ENCODE data around the gene RRP9.
"Not testable (repeated sequence)": the region's sequence is repeated elsewhere in the genome, so short reads cannot be mapped to it uniquely, and the experiment has no call there.

Gene RRP9

GRCh38 chr3:51941798-51942602 lies at the start of gene RRP9, which contains the start of gene PARP3:
TSS of gene RRP9 (minus strand) at chr3:51941904. CDS start at chr3:51941867, 37 bp downstream.
TSS of gene PARP3 (plus strand) at chr3:51942363. CDS start at chr3:51943356, 993 bp downstream.
- peak; percentile 81 for DNase-seq

- not testable (repeated sequence) for DNase-seq
Measured at GRCh38 chr3:51990501-51990971, 48.8 kb upstream of the RRP9 start.

DNA sequence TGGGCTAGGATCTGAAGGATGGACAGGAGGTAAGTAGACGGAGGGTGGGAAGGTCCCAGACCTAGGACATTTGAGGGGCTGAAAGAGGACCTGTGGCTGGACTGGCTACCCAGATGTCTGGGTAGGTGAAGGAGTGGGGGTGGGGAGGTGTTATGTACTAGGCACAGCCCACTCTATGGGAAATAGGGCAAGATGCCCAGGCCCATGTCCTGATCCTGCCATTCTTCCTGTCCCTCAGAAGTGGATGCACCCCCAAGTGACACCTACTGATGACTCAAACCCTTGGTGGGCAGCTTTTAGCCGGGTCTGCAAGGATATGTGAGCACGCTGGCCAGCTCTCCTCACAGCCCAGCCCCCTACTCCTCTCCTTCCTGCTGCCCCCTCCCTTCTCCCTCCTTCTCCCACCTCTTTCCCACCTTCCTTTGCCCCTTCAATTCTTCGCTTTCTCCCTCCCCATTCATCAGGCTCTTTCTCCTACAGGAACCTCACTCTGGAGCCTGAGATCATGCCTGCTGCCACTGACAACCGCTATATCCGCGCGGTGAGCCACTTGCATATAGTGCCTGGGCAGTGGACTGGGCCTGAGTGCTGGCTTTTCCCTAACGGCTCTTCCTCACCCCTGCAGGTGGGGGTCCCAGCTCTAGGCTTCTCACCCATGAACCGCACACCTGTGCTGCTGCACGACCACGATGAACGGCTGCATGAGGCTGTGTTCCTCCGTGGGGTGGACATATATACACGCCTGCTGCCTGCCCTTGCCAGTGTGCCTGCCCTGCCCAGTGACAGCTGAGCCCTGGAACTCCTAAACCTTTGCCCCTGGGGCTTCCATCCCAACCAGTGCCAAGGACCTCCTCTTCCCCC lies 46.8 kb upstream of the RRP9 start:
- no peak for DNase-seq

DNA sequence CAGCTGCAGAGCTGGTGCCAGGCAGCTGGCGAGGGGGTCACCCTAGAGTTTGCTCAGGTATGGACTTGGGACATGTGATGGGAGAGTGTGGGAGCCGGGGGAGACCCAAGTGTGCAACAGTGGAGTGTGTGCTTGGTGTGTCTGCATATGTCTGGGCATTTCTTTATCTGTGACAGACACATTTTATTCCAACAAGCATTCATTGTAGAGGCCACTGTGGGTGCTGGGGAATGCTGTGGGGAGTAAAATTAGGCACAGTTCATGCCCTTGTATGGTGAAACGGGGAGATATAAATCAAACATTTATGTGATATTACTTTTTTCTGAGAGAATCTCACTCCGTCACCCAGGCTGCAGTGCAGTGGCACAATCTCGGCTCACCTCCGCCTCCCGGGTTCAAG lies 45.9 kb upstream of the RRP9 start:
- DNase-seq, result no peak

DNA sequence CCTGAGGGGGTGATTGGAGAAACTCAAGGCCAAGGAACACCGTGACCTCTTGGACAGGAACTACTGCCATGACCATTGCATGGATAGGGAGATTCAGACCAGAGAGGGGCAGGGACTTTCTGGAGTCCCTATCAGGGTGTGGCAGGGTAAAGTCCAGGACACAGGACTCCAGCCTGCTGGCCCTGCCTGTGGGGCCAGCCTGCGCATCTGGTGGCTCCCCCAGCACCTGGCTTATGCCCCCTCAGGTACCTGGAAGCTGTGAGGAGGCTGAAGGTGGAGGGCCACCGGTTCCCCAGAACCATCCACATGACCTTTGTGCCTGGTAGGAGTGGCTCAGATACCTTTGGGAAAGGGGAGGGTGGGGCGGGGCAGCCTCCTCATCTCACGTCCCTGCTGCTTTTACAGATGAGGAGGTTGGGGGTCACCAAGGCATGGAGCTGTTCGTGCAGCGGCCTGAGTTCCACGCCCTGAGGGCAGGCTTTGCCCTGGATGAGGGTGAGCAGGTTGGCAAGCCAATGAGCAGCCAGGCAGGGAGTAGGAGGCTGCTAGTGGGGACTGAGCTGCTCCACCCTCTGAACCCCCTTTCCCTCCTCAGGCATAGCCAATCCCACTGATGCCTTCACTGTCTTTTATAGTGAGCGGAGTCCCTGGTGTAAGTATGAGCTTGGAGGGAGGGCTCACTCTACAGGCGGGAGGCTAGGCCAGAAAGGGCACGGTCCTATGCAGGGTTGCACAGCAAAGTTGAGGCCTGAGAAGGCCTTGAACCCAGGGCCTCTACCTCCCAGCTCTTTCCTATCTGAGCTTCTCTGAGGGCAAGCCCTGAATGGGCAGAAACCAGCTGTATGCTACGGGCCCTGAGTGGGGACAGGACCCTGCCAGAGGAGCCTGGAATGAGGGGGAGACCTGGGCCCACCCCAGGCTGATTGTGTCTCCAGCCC lies 44.6 kb upstream of the RRP9 start:
- no peak for DNase-seq

GRCh38 chr3:51985063-51985462 lies 43.4 kb upstream of the RRP9 start:
- DNase-seq, result no peak

GRCh38 chr3:51984269-51984647 lies 42.6 kb upstream of the RRP9 start:
- no peak for DNase-seq

DNA sequence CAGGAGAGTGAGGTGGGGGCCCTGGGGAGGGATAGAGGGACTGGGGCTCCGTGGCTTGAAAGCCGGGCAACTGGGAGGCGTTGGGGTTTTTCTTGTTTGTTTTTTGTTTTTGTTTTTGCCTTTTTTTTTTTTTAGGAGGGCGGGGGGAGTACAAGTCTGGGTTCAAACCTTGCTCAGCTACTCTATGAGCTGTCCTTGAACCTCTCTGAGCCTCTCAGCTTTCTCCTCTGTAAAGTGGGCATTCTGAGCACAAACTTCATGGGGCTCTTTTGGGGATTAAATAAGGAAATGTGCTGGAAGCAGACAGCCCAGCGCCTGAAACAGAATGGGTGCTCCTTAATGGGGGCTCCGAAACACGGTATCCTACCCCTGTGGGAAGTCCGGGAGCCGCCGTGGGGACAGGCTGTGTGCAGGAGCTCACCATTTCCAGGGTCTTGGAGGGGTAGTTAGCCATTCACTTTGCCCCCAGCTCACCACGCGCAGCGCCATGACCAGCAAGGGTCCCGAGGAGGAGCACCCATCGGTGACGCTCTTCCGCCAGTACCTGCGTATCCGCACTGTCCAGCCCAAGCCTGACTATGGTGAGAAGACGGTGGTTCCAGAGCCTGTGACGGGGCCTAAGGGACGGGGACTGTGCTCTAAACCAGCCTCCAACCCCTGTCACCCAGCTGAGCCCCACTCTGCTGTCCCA lies 42.0 kb upstream of the RRP9 start:
- DNase-seq, result no peak

GRCh38 chr3:51982838-51983577 lies 41.3 kb upstream of the RRP9 start, which contains the start of gene ACY1:
TSS of gene ACY1 (plus strand) at chr3:51983535. CDS start at chr3:51984065, 530 bp downstream.
- DNase-seq, result no peak

GRCh38 chr3:51982352-51982837 lies 40.7 kb upstream of the RRP9 start:
- no peak for DNase-seq

DNA sequence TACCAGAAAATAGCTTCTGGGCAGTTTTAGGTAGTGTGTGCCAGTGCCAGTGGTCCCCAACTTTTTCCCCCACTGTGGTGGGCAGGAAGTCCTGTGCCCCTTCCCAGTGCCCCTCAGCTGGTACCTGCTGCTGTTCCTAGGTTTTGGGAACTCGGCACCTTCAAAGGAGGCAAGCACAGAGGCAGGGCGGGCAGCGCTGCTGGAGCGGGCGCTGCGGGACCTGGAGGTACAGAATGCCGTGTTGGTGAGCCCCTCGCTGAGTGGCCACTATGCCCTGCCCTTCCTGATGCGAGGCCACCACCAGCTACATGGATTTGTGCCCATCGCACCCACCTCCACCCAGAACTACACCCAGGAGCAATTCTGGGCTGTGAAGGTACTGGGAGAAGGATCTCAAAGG lies 38.5 kb upstream of the RRP9 start:
- DNase-seq, result no peak

DNA sequence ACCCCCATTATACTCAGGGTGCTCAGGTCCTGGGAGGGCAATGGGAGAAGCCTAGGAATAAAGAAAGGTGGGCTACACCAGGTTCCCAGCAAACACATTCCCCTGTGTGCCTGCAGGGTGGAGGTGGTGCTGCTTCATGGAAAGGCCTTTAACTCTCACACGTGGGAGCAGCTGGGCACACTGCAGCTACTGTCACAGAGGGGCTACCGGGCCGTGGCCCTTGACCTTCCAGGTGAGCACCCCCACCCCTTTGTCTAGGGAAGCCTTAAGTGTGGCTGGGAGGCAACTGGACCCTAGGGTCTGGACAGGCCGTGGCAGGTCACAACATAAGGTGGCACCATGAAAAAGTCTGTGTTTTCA lies 36.4 kb upstream of the RRP9 start:
- no peak for DNase-seq

- no peak for DNase-seq
Measured at GRCh38 chr3:51977446-51978142, 35.9 kb upstream of the RRP9 start.

DNA sequence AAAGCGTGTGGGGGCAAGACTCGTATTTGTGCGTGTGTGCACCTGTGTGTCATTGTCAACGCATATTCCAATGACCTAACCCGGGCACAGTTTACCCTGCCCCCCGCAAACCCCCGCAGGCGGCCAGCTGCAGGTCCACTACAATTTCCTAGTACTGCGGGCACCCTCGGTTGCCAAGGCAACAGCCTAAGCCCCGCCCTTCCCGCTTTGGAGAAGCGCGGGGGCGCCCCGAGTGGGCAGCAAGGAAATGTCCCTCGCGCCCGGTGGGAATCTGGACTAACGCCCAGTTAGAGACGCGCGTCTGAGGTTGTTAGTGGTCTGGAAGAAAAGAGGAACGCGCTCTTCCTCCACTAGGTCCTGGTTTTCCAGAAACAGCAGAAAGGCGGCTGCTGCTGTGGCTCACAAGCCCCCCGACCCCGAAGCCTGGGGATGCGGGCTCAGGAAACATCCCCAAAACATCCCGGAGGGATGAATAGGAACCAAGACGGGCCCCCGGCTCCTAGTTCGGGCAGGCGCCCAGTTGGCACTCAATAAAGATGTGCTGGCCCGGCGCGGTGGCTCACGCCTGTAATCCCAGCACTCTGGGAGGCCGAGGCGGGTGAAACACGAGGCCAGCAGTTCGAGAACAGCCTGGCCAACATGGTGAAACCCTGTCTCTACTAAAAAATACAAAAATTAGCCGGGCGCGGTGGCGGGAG lies 34.3 kb upstream of the RRP9 start:
- DNase-seq, result no peak

- no peak for DNase-seq
Measured at GRCh38 chr3:51974963-51975851, 33.5 kb upstream of the RRP9 start, which contains the start of gene ABHD14A. TSS of gene ABHD14A (plus strand) at chr3:51975064. CDS start at chr3:51975136, 72 bp downstream.

DNA sequence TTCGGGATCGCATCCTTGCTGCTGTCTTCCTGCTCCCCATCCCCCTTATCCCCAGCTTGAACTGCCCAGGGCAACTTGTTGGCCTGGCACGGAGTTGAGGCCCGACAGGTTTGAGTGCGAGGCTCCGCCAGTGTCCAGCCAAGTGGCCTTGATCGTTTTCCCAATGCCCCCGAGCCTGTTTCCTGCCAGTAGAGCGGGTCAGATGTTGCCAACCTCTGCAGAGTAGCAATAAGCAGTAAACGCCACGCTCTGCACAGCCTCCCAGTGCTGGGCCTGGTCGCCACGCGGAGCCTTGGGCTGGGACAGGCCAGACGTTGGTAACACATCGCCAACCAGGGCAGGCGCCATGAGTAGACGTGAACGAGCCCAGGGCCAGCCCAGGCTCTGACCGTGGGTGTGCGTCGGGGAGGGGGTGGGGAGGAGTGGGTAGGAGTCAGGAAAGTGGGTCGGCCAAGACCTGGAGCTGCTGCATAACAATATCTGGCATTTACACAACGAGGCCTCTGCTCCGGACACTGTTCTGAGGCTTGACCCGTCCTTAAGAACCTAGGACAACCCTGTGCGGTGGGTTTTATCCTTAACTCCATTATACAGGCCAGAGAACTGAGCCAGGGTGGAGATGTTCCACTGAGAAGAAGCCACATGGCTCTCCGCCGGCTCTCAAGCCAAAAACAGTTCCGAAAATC lies 32.7 kb upstream of the RRP9 start:
- DNase-seq, result no peak

DNA sequence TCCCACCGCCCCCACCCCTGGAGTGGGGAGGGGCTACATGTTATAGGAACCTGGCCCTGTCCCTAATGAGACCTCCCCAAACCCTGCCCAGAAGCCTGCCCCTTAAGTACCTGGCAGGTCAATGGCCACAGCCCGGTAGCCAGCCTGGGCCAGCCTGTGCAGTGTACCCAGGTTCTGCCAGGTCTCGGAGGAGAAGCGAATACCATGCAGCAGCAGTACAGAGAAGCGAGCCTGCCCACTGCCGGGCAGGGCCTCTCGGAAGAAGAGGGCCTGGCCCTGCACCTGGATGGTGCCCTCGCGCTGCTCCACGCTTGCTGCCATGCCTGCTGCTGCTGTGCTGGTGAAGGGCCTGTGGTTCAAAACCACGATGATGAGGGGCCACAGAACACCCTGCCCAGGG lies 29.6 kb upstream of the RRP9 start:
- DNase-seq, result no peak
